NCI-H82 treated with DMSO at 0.1 percent for 48 hours (cell line): ENCODE data around the gene PATJ.

Experiments
- DNase-seq: peaks from one replicate; lab custom pipeline; 2025; ENCODE audit not compliant: unreplicated experiment; lab: John Stamatoyannopoulos, UW

Gene PATJ

GRCh38 chr1:61980561-61980960 lies 238.3 kb downstream of the PATJ start:
- DNase-seq, result no peak

DNA sequence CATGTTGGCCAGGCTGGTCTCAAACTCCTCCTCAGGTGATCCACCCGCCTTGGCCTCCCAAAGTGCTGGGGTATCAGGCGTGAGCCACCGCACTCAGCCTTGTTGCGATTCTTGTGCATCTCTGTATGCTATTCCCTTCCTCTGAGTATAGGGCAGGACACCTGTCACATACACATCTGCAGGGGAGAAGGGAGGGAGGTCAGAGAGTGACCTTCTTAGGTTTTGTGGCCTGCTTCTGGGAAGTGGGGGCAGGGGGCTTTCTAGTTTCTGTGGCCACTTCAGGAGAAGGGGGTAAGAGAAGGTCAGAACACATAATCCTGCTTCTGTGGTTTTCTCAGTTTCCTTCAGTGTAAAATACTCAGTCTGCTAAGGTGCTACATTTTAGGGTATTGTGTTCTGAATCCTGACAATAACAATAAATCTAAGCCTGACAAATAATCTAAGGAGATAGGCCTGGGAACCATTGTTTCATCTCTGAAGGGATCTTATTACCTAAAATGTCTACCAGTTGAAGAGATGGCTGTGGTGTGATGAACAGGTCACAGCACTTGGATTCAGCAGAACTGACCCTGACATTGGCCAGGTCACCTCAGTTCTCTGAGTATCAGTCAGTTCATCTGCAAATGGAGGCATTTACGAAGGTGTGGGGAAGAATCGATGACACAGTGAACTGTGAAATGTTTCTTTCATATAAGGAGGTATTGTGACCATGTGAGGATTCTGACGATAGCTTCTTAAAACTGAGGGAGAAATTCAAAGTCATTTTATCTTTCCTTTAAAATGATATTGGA lies 239.8 kb downstream of the PATJ start:
- no peak for DNase-seq

GRCh38 chr1:61983236-61983635 lies 241.0 kb downstream of the PATJ start:
- no peak for DNase-seq

GRCh38 chr1:61992257-61992656 lies 250.0 kb downstream of the PATJ start:
- no peak for DNase-seq

GRCh38 chr1:61993331-61993961 lies 251.2 kb downstream of the PATJ start:
- no peak for DNase-seq

DNA sequence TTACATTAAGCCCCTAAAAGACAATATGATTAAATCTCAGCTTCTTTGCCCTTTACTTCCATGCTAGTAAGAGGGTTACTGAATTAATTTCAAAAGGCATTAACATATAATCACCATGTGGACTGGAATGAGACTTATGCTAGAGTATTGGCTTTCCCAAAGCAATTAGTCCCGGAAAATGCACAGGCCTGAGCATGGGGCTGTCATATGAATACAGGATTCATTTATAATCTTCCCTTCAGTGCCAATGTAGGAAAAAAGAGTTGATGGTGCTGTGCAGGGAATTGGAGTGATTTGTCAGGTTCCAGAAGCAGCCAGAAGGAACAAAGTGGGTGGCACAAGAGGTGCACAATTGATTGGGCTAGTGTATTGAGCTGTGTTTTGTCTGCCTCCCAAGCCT lies 253.4 kb downstream of the PATJ start:
- no peak for DNase-seq

- no peak for DNase-seq
Observed at GRCh38 chr1:61997123-61997522, 254.8 kb downstream of the PATJ start.

GRCh38 chr1:62003777-62004176 lies 261.5 kb downstream of the PATJ start:
- no peak for DNase-seq

- DNase-seq, result no peak
Observed at GRCh38 chr1:62006690-62007089, 264.4 kb downstream of the PATJ start.

- no peak for DNase-seq
Observed at GRCh38 chr1:62011006-62011405, 268.7 kb downstream of the PATJ start.

DNA sequence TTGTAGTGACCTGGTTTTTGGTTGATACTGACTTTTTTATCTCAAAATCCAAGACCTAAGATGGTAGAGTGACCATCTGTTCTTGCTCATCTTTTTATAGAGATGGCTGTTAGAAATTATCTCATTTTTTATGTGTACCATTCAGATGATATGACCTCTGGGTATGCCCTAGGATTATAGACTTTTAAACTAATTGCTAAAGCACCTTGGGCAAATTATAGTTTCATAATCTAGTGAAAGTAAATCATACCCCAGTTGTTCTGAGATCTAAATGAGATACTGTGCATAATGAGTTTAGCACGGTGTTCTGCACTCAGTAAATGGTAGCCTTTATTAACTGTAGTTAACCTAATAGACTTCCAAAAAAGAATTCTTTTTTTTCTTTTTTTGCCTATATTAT lies 269.8 kb downstream of the PATJ start:
- DNase-seq, result no peak

- DNase-seq, result no peak
Observed at GRCh38 chr1:62012836-62013235, 270.6 kb downstream of the PATJ start.

- no peak for DNase-seq
Observed at GRCh38 chr1:62013264-62013663, 271.0 kb downstream of the PATJ start.

GRCh38 chr1:62022382-62022983 lies 280.2 kb downstream of the PATJ start:
- peak; percentile 31 for DNase-seq

- no peak for DNase-seq
Observed at GRCh38 chr1:62024690-62025089, 282.4 kb downstream of the PATJ start.

DNA sequence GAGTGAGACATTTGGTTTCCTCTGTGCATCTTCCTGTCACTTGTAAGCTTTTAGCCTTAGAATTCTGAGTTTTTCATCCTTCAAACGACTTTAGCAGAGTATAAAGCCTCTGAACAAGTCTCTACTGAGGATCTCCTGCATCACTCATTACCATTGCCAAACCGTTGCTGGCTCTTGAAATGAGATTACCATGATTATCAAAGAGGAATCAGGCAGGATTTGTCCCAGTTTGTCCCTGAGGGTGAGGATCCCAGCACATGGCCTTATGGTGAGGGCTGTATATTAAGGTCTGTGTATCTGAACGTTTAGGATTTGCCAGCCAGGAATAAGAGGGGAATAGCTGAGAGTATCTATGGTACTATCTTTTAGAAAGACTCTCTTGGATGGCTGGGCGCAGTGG lies 282.9 kb downstream of the PATJ start:
- DNase-seq, result peak; percentile 73

GRCh38 chr1:62025892-62026291 lies 283.6 kb downstream of the PATJ start:
- DNase-seq, result no peak

DNA sequence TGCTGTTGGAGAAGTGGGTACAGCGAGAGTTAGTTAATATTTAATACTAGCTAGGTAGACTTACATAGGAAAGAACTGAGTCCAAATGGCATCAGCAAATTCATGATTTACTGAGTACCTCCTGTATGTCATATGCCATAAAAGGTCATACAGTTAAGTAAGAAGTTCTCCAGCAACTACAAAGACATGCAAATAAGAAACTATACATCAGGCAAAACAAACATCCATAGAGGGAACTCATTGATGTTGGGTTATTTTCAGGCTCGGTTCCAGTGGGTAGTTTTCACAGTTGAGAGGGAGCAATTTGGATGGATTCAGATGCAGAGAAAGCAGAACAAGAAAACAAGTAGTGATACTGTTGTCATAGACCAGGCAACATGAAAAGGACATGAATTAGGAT lies 287.4 kb downstream of the PATJ start:
- DNase-seq, result no peak

GRCh38 chr1:62034790-62035189 lies 292.5 kb downstream of the PATJ start:
- DNase-seq, result no peak

- DNase-seq, result no peak
Observed at GRCh38 chr1:62037274-62037673, 295.0 kb downstream of the PATJ start.

DNA sequence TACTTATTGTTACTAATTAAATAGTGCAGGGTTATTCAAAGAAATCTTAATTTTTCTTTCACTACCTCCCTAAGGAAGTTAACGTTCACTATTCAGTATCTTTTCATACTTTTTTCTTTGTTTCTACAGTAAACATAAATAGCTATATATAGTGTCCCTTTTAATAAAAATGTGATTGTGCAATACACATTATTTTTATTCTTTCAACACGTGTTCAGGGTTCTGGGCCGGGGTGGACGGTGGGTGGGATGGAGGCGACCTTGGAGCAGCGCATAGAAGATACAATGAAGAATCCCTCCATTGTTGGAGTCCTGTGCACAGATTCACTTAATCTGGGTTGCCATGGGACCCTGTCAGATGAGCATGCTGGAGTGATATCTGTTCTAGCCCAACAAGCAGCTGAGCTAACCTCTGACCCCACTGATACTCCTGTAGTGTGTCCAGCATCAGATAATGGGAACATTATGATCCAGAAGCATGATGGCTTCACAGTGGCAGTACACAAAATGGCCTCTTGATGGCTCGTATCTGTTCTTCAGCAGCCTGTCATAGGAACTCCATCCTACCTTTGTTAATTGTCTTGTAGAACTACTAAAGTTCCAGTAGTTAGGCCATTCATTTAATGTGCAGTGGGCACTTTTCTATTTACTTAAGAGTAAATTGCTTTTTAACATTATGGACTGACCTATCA lies 296.5 kb downstream of the PATJ start:
- DNase-seq, result no peak

DNA sequence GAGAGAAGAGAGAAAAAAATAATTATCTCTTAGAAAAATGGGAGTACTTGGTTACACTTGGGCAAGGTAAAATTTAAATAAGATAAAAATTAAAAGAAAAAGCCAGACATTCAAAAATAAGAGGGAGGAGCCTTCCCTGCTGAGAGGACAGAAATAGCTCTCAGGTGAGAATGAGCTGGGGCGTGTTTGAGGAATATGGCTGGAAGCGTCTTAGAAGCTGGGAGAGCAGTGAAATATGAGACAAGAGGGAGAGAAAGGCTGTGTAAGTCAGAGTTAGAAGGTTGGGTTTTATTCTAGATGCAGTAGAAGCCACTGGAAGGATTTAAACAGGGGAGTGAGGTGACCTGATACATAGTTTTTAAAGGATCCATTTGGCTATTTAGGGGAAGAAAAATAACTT lies 298.2 kb downstream of the PATJ start:
- DNase-seq, result no peak
